SK-N-MC (cell line): ENCODE results near the gene MMADHC.

Source experiments
- EZH2 ChIP-seq: fragments of 200-600 bp; sonication (generic); IDR thresholded peaks from one replicate; pipeline ENCODE4 v1.6.1; 2017; ENCODE audit warnings: antibody characterized with exemption
- POLR2AphosphoS5 ChIP-seq: IDR thresholded peaks from 2 replicates; pipeline ENCODE4 v1.6.1; 2012; ENCODE audit warnings: mild to moderate bottlenecking, low read depth, low read length, borderline replicate concordance

DNA sequence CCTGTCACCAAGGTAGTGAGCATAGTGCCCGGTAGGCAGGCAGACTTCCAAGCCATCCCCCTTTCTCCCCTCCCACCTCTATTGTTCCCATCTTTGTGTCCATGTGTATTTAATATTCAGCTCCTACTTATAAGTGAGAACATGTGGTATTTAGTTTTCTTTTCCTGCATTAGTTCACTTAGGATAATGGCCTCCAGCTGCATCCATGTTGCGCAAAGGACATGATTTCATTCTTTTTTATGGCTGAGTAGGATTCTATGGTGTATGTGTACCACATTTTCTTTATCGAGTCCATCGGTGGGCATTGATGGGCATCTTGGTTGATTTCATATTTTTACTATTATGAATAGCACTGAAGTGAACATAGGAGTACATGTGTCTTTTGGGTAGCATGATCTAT is 35.3 kb downstream of the MMADHC start:
- TF ChIP-seq EZH2 (no peak), POLR2AphosphoS5 (no peak)
